Stimulated activated CD8-positive, alpha-beta memory T cell treated with anti-CD3 and anti-CD28 coated beads, Interleukin-15, amount 100 ng/mL, for 4 hours (primary cell): ENCODE data around the gene ERC1.
A peak's percentile ranks its signal among the peaks of the same experiment; 100 is the strongest.
"Not testable (repeated sequence)": the region's sequence is repeated elsewhere in the genome, so short reads cannot be mapped to it uniquely, and the experiment has no call there.

Source experiments
- DNase-seq, 2 donors: peaks; one replicate each; pipeline ENCODE4 v3.0.0-alpha.2; 2020; ENCODE audit warnings: low read depth in 2 of 2

ERC1 gene

DNA sequence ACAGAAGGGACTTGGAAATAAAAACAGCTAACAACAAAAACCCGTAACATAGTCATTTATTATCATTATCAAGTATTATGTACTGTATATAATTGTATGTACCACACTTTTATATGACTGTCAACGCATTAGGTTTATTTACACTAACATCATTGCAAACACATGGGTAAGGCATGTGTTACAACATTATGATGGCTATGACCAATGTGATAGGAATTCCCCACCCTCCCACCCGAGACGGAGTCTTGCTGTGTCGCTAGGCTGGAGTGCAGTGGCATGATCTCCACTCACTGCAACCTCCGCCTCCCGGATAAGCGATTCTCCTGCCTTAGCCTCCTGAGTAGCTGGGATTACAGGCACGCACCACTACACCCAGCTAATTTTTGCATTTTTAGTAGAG, 82.6 kb downstream of the ERC1 start:
- no peak for DNase-seq

DNA sequence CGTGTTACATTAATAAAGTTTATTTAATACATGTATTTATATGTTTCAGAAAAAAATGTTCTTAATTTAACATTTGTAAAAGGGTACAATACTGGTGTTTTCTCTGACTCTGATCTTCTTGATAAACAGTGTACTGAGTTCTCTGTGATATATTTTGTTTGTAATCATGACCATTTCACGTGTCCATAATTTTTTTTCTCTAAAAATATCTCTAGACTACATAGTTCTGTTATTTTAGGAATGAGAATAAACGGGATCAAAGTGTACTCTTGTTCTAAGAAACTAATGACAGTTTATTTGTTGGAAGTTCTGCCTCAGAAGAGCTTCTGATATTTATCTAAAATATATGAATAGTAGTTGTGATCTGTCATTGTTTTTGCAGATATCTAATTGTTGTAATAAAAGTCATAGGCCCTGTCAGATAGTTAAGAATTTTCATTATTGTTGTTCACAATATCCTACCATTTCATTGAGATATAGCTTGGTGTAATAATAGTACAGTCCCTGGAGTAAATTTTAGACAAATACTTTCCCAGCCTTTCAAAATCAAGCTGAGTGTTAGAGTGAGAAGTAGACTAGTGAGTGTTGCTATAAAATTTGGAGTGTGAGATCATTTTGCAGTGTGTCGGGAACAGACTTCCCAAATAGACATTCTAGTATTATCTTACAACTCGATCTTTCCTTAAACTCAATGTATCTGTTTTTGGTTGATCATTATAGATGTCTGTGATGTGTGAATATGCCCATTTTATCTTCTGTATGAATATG, 86.2 kb downstream of the ERC1 start:
- DNase-seq, result no peak

DNA sequence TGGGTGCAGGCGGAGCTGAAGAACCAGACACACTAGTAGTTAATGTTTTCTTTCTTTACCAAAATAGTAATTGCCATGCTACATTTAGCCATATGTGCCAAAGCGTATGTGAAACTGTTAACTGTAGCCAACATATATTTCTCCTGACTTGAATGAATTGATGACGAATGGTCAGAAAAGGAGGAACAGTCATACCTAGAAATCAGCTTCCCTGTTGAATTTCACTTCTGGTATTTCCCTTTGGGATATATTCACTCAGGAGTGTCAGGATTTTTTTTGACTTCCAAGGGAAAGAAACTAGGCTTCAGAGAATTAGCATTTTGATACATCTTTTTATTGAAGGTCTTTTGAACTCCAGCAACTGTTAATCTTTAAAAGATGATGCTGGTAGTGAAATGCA, 87.0 kb downstream of the ERC1 start:
- no peak for DNase-seq

DNA sequence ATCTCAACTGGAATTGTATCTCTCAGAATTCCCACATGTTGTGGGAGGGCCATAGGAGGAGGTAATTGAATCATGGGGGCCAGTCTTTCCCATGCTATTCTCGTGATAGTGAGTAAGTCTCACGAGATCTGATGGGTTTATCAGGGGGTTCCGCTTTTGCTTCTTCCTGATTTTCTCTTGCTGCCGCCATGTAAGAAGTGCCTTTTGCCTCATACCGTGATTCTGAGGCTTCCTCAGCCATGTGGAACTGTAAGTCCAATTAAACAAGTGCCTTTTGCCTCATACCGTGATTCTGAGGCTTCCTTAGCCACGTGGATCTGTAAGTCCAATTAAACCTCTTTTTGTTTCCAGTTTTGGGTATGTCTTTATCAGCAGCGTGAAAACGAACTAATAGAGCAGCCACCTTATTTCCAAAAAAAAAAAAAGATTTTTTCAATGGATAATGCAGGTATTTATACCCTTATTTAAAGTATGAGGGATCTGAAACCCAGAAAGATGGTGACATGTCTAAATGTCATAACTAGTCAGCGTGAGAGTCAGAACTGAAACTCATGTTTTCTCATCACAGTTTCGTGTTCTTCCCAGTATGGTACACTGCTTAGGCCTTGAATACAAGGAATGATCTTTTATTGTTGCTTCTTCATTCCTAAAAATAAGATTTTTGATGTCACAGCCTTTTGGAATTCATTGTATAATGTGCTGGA, 89.6 kb downstream of the ERC1 start:
- DNase-seq, result no peak

DNA sequence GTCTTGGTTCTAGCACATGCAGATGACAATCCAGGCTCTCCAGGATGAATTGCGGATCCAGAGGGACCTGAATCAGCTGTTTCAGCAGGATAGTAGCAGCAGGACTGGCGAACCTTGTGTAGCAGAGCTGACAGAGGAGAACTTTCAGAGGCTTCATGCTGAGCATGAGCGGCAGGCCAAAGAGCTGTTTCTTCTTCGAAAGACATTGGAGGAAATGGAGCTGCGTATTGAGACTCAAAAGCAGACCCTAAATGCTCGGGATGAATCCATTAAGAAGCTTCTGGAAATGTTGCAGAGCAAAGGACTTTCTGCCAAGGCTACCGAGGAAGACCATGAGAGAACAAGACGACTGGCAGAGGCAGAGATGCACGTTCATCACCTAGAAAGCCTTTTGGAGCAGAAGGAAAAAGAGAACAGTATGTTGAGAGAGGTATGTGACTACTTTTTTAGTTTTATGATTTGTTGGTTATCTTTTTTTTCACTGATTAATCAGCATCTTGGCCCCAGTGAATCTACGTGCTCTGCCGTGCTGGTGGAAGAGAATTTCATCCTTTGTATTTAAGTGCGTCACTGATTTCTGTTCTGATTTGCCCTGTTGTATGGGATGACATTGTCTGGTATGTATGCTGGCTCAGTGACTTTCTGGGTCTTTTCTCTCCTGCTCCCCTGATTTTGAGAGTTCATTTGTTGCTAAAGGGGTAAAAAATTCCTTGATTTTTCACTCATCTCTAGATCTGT, 92.3 kb downstream of the ERC1 start:
- no peak for DNase-seq

DNA sequence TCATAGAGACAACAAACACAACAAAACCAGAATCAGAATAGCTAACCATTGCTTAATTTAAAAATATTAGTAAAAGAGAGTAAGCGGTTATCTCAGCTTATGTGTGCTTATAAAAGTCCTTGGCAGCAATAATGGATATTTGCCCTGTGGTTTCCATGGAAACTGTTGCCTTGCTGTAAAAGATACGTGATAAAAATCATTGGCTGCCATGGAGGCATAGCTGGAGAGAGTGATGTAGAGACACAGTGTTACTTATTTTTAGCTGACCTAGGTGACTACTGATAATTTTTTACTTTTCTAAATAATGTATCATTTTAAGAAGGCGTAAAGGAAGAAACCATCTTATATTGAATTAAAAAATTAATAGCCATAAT, 92.9 kb downstream of the ERC1 start:
- DNase-seq, result no peak

DNA sequence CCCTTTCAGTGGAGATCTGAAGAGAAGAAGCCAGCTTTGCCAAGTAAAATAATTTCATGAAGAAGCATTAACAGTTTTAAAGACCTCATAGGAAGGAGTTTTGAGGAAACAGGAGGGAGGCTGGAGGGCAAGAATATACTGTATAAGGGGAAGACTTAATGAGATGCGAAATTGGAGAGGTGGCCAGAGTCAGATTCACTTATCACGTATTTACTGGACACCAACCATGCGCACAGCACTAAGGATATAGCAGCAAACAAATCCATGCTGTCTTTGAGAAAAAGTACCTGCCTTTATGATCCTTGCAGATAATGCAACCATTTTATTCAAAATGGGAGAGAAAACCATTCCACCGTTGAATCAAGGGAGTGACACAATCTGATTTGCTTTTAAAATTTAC, 100.3 kb downstream of the ERC1 start:
- DNase-seq, result no peak

DNA sequence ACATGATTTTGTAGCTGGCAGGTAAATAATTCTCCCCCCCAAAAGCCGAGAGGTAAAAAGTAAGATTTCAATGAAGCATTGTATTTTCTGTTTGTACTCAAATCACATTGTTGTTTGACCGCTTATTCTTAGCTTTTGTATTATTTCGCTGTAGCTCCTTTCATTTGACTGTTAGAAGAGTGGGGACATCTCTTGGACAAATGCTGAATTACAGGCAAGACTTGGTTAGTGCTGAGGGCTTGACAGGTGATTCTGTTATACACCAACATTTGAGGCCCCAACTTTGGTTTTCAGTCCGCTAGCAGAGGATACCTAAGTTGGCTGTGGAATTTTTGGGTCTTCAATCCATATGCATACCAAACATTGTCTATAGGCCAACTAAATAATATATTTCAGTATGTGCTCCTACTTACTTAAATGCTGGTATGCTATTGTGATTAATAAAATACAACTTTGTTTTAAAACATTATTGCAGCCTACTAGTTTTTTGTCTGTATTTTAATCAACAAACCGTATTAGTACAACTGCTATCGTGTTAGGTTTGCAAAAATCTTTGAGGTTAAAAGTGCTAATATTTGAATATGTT, 102.2 kb downstream of the ERC1 start:
- no peak for DNase-seq

DNA sequence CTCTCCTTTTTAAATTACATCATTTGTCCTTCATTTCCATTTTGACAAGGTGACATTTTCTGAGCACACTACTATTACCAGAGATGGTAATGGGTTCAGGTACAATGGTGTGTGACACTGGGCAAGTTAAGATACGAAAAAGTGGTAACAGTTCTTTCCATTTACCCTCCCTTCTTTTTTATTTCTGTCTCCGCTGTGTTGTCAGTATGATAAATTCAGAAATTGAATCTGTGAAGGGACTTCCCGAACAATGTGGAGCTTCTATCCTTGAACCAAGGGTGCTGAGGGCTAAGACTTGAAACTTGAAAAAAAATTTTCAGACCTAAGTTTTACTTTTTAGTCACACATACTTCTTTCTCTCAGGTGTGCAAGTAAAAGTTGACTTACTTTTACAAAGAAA, 103.7 kb downstream of the ERC1 start:
- no peak for DNase-seq

DNA sequence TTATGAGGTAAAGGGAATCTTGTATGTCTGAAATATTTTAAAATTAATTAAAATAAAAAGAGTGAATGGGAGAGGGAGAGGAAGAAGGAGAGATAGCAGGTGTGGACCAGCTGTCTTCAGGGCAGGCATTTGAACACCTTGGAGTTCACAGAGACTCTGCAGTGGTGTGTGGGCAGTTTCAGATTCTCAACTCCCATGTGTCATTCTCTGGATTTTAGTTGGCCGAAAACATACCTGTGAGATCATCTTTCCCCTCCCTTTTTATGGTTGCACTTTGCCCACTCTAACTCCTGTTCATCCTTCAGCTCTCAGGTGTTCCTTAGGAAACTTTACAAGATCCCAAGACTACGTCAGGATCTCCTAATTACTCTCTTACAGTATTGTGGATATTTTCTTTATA, 108.1 kb downstream of the ERC1 start:
- DNase-seq, result no peak

DNA sequence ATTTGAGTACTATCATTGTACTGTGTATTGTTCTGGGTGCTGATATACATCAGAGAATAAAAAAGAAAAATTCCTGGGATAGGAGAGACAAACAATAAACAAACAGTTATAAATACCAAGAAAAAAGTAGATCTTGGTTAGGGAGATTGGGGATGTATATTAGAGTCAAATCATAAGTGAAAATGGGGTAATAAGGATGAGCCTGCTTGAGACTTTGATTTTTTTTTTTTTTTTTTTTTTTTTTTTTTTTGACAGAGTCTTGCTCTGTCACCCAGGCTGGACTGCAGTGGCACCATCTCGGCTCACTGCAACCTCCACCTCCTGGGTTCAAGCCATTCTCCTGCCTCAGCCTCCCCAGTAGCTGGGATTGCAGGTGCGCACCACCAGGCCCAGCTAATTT, 108.6 kb downstream of the ERC1 start:
- not testable (repeated sequence) for DNase-seq

DNA sequence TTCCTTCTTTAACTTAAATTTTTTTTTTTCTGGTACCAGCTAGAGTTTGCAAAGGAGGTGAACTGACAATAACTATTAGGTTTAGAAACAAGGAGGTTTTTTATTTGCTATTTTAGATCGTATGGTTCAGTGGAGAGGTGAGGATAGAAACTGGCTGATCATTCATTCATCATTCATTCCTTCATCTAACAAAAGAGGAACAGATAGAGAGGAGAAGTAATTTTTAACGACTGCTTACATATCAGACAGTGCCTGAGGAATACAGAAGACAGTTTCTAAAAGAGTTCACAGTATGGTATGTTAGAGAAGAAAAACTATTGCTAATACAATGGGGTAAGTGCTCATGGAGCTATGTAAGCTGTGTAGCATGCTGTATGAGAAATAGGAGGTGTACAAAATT, 111.1 kb downstream of the ERC1 start:
- DNase-seq, result no peak

DNA sequence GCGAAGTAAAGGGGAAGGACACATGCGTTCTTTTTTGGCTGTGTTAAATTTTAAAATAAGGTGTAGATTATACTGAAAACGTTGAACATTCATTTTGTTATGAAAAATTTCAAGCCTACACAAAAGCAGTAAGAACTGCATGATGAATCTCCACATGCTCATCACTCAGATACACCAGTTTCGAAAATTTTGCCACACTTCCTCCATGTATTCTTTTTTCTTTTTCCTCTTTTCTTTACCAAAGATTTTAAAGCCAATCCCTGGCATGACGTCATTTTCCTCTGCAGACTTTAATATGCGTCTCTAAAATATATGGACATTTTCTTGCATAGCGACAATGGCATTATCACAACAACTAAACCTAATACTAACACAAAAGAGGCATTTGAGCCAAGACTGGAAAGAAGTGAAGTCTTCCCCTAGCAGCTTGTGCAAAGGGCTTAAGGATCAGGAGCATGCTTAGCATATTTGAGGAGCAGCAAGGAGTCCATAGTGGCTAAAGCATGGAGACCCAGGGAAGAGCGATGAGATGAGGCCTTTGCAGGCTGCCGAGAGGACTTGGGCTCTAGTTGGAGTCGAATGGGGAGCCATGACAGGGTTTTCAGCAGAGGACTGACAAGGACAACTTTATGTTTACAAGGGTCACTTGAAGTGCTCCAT, 111.9 kb downstream of the ERC1 start:
- DNase-seq, result no peak

DNA sequence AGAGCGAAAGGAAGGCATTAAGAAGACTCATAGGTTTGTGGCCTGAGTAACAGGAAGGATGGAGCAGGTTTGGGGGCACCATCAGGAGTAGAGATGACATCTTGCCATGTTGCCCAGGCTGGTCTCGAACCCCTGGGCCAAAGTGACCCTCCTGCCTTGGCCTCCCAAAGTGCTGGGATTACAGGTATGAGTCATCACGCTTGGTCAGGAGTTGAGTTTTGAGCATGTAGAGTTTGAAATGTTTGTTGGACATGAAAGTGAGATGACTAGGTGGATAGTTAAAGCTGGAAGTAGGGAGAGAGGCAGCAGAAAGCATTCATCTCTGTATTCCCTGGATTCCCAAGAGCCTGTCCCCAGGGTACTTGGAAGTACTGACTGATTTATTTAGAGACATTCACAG, 112.6 kb downstream of the ERC1 start:
- DNase-seq, result no peak

DNA sequence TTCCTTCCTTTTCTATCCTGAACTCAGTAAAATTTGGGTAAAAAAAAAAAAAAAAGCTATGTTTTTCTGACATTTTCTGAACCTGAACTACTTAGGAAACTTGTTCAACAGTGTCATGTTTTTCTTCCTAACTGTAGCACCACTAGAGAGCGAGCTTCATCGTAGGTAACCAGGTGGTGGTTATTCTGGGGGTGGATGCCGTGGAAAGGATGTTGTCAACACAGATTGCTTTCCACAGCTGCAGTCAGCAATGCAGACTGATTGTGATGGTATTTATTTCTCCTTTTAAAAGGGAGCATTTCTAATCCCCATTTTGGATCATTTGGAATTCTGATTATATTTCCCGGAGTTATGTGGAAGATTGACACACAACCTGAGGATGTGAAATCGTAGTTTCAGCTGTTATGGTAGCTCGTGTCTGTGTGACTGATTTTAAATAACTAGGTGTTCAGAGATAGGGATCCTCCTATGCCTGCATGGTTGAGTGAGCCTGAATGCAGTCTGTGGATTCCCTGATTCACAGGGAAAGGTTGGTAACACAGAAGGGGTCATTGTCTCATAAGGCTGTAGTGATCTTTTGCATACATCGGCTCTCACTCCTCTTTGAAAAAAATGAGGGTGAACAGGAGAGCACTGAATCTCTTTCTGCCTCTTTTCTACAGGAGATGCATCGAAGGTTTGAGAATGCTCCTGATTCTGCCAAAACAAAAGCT, 113.2 kb downstream of the ERC1 start:
- DNase-seq, result no peak

DNA sequence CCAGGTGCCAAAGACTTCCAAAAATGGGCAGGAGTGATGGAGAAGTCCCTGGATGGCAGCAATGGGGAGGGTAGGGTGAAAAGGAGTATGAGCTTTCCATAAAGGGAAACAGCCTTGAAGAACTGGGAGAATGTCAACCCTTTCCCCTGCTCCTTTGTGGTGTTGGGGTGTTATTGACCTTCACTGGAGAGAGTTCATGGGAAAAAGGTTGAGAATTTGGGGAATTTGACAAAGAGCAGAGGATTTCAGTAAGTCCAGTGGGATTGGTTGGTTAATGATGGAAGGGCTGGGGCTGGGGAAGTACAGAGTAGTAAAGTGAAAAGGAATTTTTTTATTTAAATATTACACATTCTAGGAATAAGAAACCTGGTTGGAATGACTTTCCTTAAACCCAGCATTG, 116.6 kb downstream of the ERC1 start:
- DNase-seq, result no peak

DNA sequence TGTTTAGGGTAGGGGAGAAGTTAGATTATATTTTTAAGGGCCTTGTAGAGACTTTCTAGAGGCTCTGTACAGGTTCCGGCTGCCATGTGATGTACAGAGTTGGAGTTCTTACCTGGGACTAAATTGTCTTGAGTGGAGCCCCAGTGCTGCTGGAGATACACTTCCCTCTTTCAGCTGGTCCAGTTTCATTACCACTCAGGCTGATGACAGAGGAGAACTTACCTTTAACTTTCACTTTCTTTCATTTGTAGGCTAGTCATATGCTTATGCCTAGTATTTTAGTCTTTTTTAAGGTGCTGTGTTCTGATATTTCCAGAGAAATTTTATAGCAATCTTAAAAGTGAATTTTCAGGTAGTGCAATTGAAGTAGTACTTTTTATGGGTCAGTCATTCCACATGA, 117.3 kb downstream of the ERC1 start:
- DNase-seq, result no peak

DNA sequence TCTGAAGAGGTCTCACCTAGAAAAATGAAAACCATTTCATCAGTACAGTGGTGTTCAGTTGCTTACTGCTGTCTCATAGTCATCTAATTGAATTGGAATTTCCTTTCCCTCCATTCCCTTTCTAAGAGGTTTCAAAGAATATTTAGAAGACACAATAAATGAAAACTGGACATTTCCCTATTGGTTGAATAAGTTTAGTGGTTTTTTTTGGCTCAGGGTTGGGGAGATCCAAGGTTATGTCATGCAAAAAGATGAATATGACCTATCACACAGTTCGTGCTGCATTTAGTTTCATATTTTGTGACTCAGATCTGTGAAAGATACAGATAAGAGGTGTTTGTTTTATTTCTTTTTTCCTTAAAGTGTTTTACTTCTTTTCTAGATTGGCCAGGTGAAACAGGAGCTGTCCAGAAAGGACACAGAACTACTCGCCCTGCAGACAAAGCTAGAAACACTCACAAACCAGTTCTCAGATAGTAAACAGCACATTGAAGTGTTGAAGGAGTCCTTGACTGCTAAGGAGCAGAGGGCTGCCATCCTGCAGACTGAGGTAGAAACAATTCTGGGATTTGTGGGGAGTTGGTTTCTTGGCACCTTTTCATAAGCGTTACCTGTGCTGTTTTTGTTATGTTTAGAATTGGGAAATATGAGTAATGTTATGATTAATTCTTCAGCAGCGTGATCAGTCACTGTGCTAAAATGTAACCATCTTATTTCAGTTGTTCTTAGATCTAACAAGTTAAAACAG, 124.6 kb downstream of the ERC1 start:
- DNase-seq, result no peak

DNA sequence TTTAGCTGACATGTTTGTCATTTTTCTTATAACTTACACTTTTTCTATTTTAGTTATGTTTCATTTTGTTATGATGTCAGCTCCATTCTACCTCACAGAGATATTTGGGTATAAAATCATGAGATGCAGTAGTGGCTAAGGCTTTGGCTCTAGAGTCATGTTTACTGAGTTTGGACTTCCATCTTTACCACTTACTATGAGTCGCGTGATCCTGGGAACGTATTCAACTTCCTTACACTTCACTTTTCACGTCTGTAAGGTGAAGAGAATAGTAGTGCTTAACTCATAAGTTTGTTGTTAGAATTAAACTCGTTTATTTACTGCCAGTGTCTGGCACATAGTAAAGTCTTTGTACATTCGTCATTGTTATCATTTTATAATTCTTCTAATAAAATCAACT, 126.3 kb downstream of the ERC1 start:
- no peak for DNase-seq

DNA sequence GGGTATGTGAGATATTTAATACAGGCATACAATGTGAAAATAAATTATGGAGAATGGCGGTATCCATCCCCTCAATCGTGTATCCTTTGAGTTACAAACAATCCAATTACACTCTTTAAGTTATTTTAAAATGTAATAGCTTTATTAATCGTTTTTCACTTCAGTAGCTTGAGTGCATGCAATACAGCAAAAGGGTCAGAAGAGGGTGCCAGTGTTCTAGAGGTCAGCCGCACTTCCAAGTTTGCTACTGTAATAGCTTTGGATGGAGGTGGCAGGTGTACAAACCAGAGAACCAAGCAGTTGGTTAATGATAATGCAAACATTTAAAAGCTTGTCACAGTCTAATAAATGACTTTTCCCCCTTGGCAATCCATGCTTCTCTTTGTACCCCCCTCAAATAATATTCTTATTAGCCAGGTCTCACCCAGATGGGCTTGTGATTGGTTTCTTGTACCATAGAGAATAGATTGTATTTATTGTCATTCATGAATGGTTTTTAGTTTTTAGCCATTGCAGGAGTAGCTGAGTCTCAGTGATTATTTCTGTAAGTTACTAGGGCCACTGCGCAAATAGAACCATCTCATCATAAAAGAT, 127.0 kb downstream of the ERC1 start:
- DNase-seq, result peak; percentile 21 to 47
